GM23338 (cell line): ENCODE results near the gene LLGL1. TPM values are rescaled to one million over a fixed set of nuclear protein-coding genes. Genes with fewer than 3 reads are reported as not detected.

Source experiments
- ATAC-seq: fragments of 200-7000 bp; cut with Tn5 transposase; 3 replicates; pipeline ENCODE4 v1.9.1; 2020
- DNase-seq: peaks from one replicate; pipeline ENCODE4 v3.0.0-alpha.2; 2015; ENCODE audit warnings: low spot score
- H2AFZ ChIP-seq: fragments of 200-600 bp; sonication (generic); 2 replicates; pipeline ENCODE4 v1.8.0; 2016; ENCODE audit warnings: antibody characterized with exemption, mild to moderate bottlenecking, moderate library complexity
- H3F3A ChIP-seq: fragments of 200-600 bp; sonication (generic); replicated peaks from 2 replicates; pipeline ENCODE4 v1.8.0; 2017; ENCODE audit warnings: antibody characterized with exemption, mixed run types, low read depth
- H3K27ac ChIP-seq: fragments of 200-600 bp; sonication (generic); 2 replicates; pipeline ENCODE4 v1.6.1; 2016; ENCODE audit warnings: low read depth
- H3K27me3 ChIP-seq: fragments of 200-600 bp; sonication (generic); 2 replicates; pipeline ENCODE4 v1.8.0; 2016; ENCODE audit warnings: mild to moderate bottlenecking, mixed run types, moderate library complexity; ENCODE audit not compliant: insufficient read depth
- H3K36me3 ChIP-seq: fragments of 200-600 bp; sonication (generic); 2 replicates; pipeline ENCODE4 v1.8.0; 2016; ENCODE audit warnings: mild to moderate bottlenecking; ENCODE audit not compliant: insufficient read depth
- H3K4me1 ChIP-seq: fragments of 200-600 bp; sonication (generic); 2 replicates; pipeline ENCODE4 v1.8.0; 2016; ENCODE audit warnings: mild to moderate bottlenecking, moderate library complexity; ENCODE audit not compliant: insufficient read depth
- H3K4me2 ChIP-seq: fragments of 200-600 bp; sonication (generic); 2 replicates; pipeline ENCODE4 v1.7.1; 2017; ENCODE audit warnings: mixed run types
- H3K4me3 ChIP-seq: fragments of 200-600 bp; sonication (generic); 2 replicates; pipeline ENCODE4 v1.6.1; 2016; ENCODE audit warnings: mixed run types
- H3K79me2 ChIP-seq: fragments of 200-600 bp; sonication (generic); replicated peaks from 2 replicates; pipeline ENCODE4 v1.8.0; 2017; ENCODE audit warnings: mild to moderate bottlenecking; ENCODE audit not compliant: insufficient read depth
- H3K9me2 ChIP-seq: fragments of 200-600 bp; sonication (generic); 2 replicates; pipeline ENCODE4 v1.8.0; 2017; ENCODE audit not compliant: insufficient read depth
- H4K20me1 ChIP-seq: fragments of 200-600 bp; sonication (generic); replicated peaks from 2 replicates; pipeline ENCODE4 v1.8.0; 2017; ENCODE audit warnings: mild to moderate bottlenecking; ENCODE audit not compliant: insufficient read depth
- H3K27ac Mint-ChIP-seq: 2 replicates; pipeline ENCODE4 v1.8.0; 2020; ENCODE audit warnings: inconsistent platforms, mild to moderate bottlenecking, moderate library complexity, mixed read lengths
- H3K27me3 Mint-ChIP-seq: 3 replicates; pipeline ENCODE4 v1.8.0; 2022; ENCODE audit warnings: low read depth, mild to moderate bottlenecking, moderate library complexity, mixed read lengths, inconsistent platforms; ENCODE audit not compliant: insufficient read depth, poor library complexity
- H3K36me3 Mint-ChIP-seq: 3 replicates; pipeline ENCODE4 v1.8.0; 2021; ENCODE audit warnings: low read depth, mild to moderate bottlenecking, inconsistent platforms, moderate library complexity, mixed read lengths
- H3K4me1 Mint-ChIP-seq: 3 replicates; pipeline ENCODE4 v1.8.0; 2020; ENCODE audit warnings: mild to moderate bottlenecking, inconsistent platforms, mixed read lengths
- H3K4me3 Mint-ChIP-seq: 3 replicates; pipeline ENCODE4 v1.8.0; 2021; ENCODE audit warnings: moderate library complexity, mild to moderate bottlenecking, inconsistent platforms, mixed read lengths
- H3K9me3 Mint-ChIP-seq: 3 replicates; pipeline ENCODE4 v1.8.0; 2020; ENCODE audit warnings: moderate library complexity, mild to moderate bottlenecking, inconsistent platforms, mixed read lengths
- EZH2 ChIP-seq: fragments of 200-600 bp; sonication (generic); IDR thresholded peaks from one replicate; pipeline ENCODE4 v1.8.0; 2017; ENCODE audit warnings: antibody characterized with exemption, mild to moderate bottlenecking, low read depth; ENCODE audit not compliant: unreplicated experiment
- EZH2phosphoT487 ChIP-seq: fragments of 200-600 bp; sonication (generic); IDR thresholded peaks from one replicate; pipeline ENCODE4 v1.8.1; 2018; ENCODE audit warnings: antibody characterized with exemption; ENCODE audit not compliant: unreplicated experiment
- JUNB ChIP-seq: IDR thresholded peaks from one replicate; pipeline ENCODE4 v1.6.1; 2016; ENCODE audit warnings: antibody characterized with exemption; ENCODE audit not compliant: unreplicated experiment
- NANOG ChIP-seq: IDR thresholded peaks from 2 replicates; pipeline ENCODE4 v1.6.1; 2016; ENCODE audit warnings: antibody characterized with exemption, borderline replicate concordance
- STAT1 ChIP-seq: IDR thresholded peaks from one replicate; pipeline ENCODE4 v1.6.1; 2016; ENCODE audit warnings: antibody characterized with exemption; ENCODE audit not compliant: unreplicated experiment
- ZNF114 ChIP-seq: fragments of 250-450 bp; sonication (Bioruptor Pico); IDR thresholded peaks from 2 replicates; pipeline ENCODE4 v1.5.0; 2020; ENCODE audit warnings: mild to moderate bottlenecking, moderate library complexity
- polyA plus RNA-seq: library from polyadenylated mRNA; unstranded; fragments of >200 nt; fragmentation: Nextera tagmentation; extraction: Ambion mirVana; gene quantifications from 2 replicates; pipeline ENCODE4 v1.2.1, GENCODE V29; 2016
- total RNA-seq: library from RNA; depleted of rRNA; stranded (reverse); fragments of >200 nt; shearing (Covaris generic); gene quantifications from 2 replicates; pipeline ENCODE4 v1.2.3, GENCODE V29; 2014
- TF ChIP-seq, protein P1 (sequence below): fragments of 250-450 bp; sonication (Bioruptor Pico); IDR thresholded peaks from 2 replicates; pipeline ENCODE4 v1.5.0; 2020; ENCODE audit warnings: mild to moderate bottlenecking, moderate library complexity
- TF ChIP-seq, protein P2 (sequence below): IDR thresholded peaks from 2 replicates; pipeline ENCODE4 v1.6.1; 2016; ENCODE audit warnings: antibody characterized with exemption

The LLGL1 gene
- total and polyA plus RNA-seq, 2 experiments from 2014 or later, result 5.9 to 129 TPM

DNA sequence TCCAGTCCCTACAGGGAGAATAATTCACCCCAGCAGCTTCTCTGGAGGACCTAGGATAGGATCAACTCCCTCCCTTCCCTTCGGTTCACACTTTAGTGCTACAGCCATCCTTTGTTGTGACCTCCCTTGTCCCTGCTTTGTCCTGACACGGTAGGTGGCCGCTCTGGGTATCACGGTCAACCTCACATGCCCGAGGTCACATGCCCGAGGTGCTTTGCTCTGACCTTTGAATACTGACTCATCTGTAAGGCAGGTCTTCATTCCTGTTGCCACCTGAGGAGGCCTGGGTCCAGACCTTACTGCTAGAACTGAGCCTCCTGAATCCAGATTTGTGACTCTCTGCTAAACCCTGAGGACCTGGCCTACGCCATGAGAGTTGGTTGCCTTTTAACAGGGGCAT, 22.1 kb upstream of the LLGL1 start:
- H3K9me2 ChIP-seq, result no peaks in the 10 kb centered on the region
- Mint-ChIP-seq H3K9me3 (no peaks in the 10 kb centered on the region), H3K4me1 (peaks cover 4% of the 10 kb centered on the region; the same call in 2 of the 3 replicates), H3K27me3 (peaks cover 3% of the 10 kb centered on the region), H3K36me3 (peaks cover 24% of the 10 kb centered on the region), H3K27ac (peak overlapping the region; percentile 72; the same call in 1 of the 2 replicates), H3K4me3 (no peak overlapping the region)
- peaks cover 51% of the 10 kb centered on the region for H4K20me1 ChIP-seq
- peaks cover 58% of the 10 kb centered on the region for H3K79me2 ChIP-seq
- TF ChIP-seq ZNF114 (CRISPR knock-in tag) (no peak), NANOG (no peak), JUNB (no peak), EZH2 (no peak), EZH2phosphoT487 (no peak), STAT1 (no peak)
- TF ChIP-seq, protein P1, sequence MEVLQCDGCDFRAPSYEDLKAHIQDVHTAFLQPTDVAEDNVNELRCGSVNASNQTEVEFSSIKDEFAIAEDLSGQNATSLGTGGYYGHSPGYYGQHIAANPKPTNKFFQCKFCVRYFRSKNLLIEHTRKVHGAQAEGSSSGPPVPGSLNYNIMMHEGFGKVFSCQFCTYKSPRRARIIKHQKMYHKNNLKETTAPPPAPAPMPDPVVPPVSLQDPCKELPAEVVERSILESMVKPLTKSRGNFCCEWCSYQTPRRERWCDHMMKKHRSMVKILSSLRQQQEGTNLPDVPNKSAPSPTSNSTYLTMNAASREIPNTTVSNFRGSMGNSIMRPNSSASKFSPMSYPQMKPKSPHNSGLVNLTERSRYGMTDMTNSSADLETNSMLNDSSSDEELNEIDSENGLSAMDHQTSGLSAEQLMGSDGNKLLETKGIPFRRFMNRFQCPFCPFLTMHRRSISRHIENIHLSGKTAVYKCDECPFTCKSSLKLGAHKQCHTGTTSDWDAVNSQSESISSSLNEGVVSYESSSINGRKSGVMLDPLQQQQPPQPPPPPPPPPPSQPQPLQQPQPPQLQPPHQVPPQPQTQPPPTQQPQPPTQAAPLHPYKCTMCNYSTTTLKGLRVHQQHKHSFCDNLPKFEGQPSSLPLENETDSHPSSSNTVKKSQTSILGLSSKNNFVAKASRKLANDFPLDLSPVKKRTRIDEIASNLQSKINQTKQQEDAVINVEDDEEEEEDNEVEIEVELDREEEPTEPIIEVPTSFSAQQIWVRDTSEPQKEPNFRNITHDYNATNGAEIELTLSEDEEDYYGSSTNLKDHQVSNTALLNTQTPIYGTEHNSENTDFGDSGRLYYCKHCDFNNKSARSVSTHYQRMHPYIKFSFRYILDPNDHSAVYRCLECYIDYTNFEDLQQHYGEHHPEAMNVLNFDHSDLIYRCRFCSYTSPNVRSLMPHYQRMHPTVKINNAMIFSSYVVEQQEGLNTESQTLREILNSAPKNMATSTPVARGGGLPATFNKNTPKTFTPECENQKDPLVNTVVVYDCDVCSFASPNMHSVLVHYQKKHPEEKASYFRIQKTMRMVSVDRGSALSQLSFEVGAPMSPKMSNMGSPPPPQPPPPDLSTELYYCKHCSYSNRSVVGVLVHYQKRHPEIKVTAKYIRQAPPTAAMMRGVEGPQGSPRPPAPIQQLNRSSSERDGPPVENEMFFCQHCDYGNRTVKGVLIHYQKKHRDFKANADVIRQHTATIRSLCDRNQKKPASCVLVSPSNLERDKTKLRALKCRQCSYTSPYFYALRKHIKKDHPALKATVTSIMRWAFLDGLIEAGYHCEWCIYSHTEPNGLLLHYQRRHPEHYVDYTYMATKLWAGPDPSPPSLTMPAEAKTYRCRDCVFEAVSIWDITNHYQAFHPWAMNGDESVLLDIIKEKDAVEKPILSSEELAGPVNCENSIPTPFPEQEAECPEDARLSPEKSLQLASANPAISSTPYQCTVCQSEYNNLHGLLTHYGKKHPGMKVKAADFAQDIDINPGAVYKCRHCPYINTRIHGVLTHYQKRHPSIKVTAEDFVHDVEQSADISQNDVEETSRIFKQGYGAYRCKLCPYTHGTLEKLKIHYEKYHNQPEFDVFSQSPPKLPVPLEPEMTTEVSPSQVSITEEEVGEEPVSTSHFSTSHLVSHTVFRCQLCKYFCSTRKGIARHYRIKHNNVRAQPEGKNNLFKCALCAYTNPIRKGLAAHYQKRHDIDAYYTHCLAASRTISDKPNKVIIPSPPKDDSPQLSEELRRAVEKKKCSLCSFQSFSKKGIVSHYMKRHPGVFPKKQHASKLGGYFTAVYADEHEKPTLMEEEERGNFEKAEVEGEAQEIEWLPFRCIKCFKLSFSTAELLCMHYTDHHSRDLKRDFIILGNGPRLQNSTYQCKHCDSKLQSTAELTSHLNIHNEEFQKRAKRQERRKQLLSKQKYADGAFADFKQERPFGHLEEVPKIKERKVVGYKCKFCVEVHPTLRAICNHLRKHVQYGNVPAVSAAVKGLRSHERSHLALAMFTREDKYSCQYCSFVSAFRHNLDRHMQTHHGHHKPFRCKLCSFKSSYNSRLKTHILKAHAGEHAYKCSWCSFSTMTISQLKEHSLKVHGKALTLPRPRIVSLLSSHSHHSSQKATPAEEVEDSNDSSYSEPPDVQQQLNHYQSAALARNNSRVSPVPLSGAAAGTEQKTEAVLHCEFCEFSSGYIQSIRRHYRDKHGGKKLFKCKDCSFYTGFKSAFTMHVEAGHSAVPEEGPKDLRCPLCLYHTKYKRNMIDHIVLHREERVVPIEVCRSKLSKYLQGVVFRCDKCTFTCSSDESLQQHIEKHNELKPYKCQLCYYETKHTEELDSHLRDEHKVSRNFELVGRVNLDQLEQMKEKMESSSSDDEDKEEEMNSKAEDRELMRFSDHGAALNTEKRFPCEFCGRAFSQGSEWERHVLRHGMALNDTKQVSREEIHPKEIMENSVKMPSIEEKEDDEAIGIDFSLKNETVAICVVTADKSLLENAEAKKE (CRISPR knock-in tag), result no peak
- TF ChIP-seq, protein P2, sequence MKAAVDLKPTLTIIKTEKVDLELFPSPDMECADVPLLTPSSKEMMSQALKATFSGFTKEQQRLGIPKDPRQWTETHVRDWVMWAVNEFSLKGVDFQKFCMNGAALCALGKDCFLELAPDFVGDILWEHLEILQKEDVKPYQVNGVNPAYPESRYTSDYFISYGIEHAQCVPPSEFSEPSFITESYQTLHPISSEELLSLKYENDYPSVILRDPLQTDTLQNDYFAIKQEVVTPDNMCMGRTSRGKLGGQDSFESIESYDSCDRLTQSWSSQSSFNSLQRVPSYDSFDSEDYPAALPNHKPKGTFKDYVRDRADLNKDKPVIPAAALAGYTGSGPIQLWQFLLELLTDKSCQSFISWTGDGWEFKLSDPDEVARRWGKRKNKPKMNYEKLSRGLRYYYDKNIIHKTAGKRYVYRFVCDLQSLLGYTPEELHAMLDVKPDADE, result no peak
- H3K27me3 ChIP-seq, result no peaks in the 10 kb centered on the region
- H3K4me1 ChIP-seq, result no peaks in the 10 kb centered on the region
- no peak overlapping the region for H3K4me2 ChIP-seq
- peak; percentile 85 for ATAC-seq
- H3K4me3 ChIP-seq, result no peak overlapping the region
- H3F3A ChIP-seq, result 0 out of 2 replicates have a peak, but pooled peaks cover 2% of the 10 kb centered on the region
- H2AFZ ChIP-seq, result no peak overlapping the region
- no peak overlapping the region for H3K27ac ChIP-seq
- no peak for DNase-seq
- H3K36me3 ChIP-seq, result peaks cover 11% of the 10 kb centered on the region; the same call in 1 of the 2 replicates
